OCI-LY1 (cell line): Measurements from ENCODE around the gene ZFP57.

ENCODE experiments used
- CTCF ChIP-seq: fragments of 200-600 bp; sonication (generic), shearing (Covaris generic); IDR thresholded peaks from 2 replicates; pipeline ENCODE4 v1.5.1; 2017; ENCODE audit warnings: mild to moderate bottlenecking, antibody characterized with exemption, low read length, moderate library complexity, mixed read lengths
- EZH2 ChIP-seq: fragments of 200-600 bp; sonication (generic), shearing (Covaris generic); IDR thresholded peaks from 2 replicates; pipeline ENCODE4 v1.8.0; 2017; ENCODE audit warnings: borderline replicate concordance, mixed run types, mild to moderate bottlenecking, antibody characterized with exemption, low read length, moderate library complexity, mixed read lengths

GRCh38 chr6:29726001-29726400 lies 45.0 kb upstream of the ZFP57 start:
- TF ChIP-seq CTCF, result no peak
- no peak for TF ChIP-seq EZH2
